Brain microvascular endothelial cell (primary cell): ENCODE data around the gene TMEM179.
"Not testable (repeated sequence)": the region's sequence is repeated elsewhere in the genome, so short reads cannot be mapped to it uniquely, and the experiment has no call there.

Source experiments
- DNase-seq: peaks from one replicate; pipeline ENCODE4 v3.0.0-alpha.2; 2020
- H3K27ac ChIP-seq: fragments of 250-450 bp; sonication (Bioruptor Pico); 2 replicates; pipeline ENCODE4 v1.5.1; 2020; ENCODE audit warnings: mild to moderate bottlenecking, moderate library complexity
- H3K27me3 ChIP-seq: fragments of 250-450 bp; sonication (Bioruptor Pico); replicated peaks from 2 replicates; pipeline ENCODE4 v1.5.1; 2020; ENCODE audit warnings: mild to moderate bottlenecking
- H3K36me3 ChIP-seq: fragments of 250-450 bp; sonication (Bioruptor Pico); replicated peaks from 2 replicates; pipeline ENCODE4 v1.5.1; 2020; ENCODE audit warnings: mild to moderate bottlenecking
- H3K4me3 ChIP-seq: 2 replicates; pipeline ENCODE4 v1.5.1; 2011; ENCODE audit warnings: low read depth, mild to moderate bottlenecking, control low read depth, low read length, moderate library complexity
- in situ Hi-C: cut with HindIII; loops from 2 replicates; pipeline ENCODE4 v1.10.0; 2017; ENCODE audit warnings: low sequenced_read_pairs, low pct_ligation_motif_present
- TF ChIP-seq, protein P1 (sequence below): IDR thresholded peaks from 2 replicates; pipeline ENCODE4 v1.5.1; 2011; ENCODE audit warnings: low read depth, mild to moderate bottlenecking, moderate library complexity, low read length, control low read depth, inconsistent platforms; ENCODE audit errors: missing control alignments

TMEM179 gene

DNA sequence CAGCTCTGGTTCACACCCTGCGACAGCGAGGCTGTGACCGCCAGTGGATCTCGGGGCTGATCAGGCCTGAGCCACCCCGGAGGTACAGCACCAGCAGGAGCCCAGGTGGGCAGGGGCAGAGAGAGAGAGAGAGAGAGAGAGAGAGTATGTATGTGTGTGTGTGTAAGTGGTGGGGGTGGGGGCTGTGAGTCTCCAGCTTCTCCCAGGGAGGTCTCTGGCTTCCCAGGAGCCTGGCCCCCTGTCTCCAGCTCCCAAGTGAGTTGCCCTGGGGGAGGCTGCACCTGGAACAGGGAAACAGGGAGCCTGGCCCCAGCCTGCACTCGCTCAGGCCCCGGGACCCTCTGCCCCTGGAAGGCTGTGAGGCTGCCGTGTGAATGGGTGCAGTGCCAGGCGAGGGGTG is 23.1 kb downstream of the TMEM179 start:
- H3K4me3 ChIP-seq: no peak overlapping the region
- DNase-seq: no peak
- in situ Hi-C loops: no loop called here
- H3K27me3 ChIP-seq: no peaks in the 10 kb centered on the region
- no peaks in the 10 kb centered on the region for H3K36me3 ChIP-seq
- H3K27ac ChIP-seq: no peak overlapping the region
- TF ChIP-seq, protein P1, sequence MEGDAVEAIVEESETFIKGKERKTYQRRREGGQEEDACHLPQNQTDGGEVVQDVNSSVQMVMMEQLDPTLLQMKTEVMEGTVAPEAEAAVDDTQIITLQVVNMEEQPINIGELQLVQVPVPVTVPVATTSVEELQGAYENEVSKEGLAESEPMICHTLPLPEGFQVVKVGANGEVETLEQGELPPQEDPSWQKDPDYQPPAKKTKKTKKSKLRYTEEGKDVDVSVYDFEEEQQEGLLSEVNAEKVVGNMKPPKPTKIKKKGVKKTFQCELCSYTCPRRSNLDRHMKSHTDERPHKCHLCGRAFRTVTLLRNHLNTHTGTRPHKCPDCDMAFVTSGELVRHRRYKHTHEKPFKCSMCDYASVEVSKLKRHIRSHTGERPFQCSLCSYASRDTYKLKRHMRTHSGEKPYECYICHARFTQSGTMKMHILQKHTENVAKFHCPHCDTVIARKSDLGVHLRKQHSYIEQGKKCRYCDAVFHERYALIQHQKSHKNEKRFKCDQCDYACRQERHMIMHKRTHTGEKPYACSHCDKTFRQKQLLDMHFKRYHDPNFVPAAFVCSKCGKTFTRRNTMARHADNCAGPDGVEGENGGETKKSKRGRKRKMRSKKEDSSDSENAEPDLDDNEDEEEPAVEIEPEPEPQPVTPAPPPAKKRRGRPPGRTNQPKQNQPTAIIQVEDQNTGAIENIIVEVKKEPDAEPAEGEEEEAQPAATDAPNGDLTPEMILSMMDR: no peak

DNA sequence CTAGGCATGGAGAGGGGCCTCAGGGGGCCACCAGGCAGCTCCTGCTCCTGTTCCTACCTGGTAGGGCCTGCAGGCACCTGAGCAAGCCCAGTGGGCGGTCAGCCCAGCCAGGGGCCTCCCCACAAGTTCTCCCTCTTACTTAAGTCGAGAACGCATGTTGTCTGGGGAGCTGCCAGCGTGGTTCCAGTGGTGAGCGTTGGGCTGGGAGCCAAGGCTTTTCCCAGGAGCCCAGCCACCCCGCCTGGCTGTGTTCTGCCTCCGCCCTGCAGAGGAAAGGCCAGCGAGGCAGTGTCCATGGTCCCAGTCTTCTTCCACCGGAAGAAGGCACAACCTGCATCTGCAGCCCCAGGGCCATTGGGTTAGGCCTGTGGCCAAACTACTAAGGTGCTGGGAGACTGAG is 23.6 kb downstream of the TMEM179 start:
- H3K27me3 ChIP-seq: no peaks in the 10 kb centered on the region
- no peak for DNase-seq
- in situ Hi-C loops: no loop called here
- H3K36me3 ChIP-seq: no peaks in the 10 kb centered on the region
- TF ChIP-seq, protein P1: no peak
- no peak overlapping the region for H3K4me3 ChIP-seq
- H3K27ac ChIP-seq: no peak overlapping the region

DNA sequence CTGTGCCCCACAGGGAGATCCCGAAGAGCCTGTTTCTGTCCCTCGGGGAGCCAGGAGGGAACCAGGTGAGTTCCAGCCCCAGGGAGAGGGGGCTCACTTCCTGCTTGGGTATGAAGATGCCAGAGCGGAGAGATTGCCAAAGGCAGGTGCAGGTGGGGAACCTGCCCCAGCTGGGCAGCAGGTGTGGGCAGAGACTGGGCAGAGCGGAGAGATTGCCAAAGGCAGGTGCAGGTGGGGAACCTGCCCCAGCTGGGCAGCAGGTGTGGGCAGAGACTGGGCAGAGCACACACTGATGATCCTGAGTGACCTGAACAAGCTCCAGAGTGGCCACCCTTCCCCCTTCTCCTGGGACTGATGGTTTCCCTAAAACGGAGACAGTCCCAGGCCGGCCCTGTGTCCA is 24.6 kb downstream of the TMEM179 start:
- H3K4me3 ChIP-seq, H3K27ac ChIP-seq, H3K36me3 ChIP-seq, in situ Hi-C loops, DNase-seq, H3K27me3 ChIP-seq: not testable (repeated sequence)

DNA sequence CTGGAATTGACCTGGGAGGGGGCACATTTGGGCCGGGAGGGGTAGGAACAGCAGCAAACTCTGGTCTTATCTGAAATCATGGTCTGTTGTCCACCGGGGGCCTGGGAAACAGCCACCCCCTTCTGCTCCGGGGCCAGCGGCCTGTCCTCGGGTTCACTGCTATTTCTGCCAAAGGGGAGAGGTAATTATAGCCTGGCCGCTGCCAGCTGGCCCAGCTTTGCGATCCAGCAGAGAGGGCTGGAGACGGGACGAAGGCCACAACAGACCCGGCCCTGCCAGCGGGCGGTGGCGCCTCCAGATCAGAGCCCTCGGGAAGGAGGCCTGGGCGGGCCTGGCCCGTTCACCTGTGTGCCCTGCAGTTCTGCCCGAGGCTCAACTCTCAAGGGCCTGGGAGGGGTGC is 25.1 kb downstream of the TMEM179 start, which contains the start of gene C14orf180:
Gene C14orf180 (plus strand): TSS at position 258 of the 400 bp plus-strand sequence. CDS start 6,667 bp downstream, outside the sequence.
- Histone ChIP-seq H3K36me3 (no peaks in the 10 kb centered on the region), H3K4me3 (no peak within 1 kb of the TSS), H3K27me3 (no peaks in the 10 kb centered on the region), H3K27ac (no peak within 1 kb of the TSS)
- no peak for DNase-seq
- in situ Hi-C loops: no loop called here
- TF ChIP-seq, protein P1: no peak

DNA sequence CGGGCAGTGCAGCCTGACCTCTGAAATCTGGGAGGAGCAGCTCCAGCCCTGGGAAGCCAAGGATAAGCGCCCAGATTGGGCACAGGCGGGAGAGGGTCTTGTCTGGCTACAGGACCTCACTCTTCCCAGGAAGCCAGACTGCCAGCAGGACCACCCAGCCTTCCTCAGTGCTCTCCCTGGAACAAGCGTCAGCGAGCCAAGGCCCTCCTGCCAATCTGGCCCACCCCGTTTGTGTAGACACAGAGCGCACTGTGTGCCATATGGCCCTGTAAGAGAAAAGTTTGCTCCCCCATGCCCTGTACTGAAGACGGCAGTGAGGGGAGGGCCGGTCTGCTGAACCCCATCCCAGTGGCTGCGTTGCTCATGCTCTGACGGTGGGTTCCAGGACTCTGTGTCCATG is 26.3 kb downstream of the TMEM179 start:
- H3K4me3 ChIP-seq: no peak overlapping the region
- H3K27me3 ChIP-seq: no peaks in the 10 kb centered on the region
- H3K27ac ChIP-seq: no peak overlapping the region
- TF ChIP-seq, protein P1: no peak
- DNase-seq: no peak
- H3K36me3 ChIP-seq: no peaks in the 10 kb centered on the region
- in situ Hi-C loops: no loop called here

DNA sequence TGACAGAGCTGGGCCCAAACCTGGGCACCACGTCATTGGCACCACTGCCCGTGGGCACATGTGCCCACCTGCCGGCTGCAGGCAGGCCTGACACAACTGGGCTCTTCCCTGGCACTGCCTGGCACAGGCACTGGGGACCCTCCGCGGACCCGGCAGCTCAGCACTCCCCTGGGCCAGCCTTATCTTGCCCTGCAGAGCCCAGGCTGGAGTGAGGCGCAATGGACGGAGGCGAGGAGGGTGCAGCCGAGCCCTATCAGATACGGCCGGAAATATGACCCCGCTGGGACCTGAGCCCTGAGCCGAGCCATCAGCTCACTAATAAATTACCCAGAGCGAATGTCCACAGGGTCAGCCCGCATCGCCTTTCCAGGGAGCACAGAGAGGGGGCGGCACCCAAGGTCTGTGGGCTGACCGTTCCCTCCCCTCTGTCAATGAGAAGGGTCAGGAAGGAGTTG is 26.7 kb downstream of the TMEM179 start:
- Histone ChIP-seq H3K27me3 (no peaks in the 10 kb centered on the region), H3K4me3 (no peak overlapping the region), H3K36me3 (no peaks in the 10 kb centered on the region), H3K27ac (no peak overlapping the region)
- in situ Hi-C loops: no loop called here
- TF ChIP-seq, protein P1: no peak
- no peak for DNase-seq
